ENCODE measurements around the gene ZNF555.

ZNF555 gene

DNA sequence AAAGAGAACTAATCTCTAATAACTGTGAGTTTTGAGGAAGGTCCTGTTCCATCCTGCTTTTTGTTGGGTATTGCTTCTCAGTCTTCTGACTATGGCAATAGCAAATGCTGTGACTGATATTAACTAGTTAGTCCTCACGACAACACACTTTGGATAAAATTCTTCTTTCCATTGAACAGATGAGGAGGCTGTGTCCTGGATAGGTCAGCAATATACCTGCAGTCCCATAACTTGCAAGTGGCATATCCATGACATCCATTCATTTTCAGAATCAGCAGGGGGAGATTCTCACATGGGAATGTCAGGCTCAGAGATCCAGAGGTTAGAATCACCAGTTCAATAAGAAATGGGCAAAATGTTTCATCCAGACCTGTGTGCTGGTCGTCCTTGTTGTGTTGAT, 14.3 kb upstream of the ZNF555 start:
- DNase-seq (ENCODE audit: low read depth in 2 of 2): no peak
- no peak overlapping the region for H3K4me3 ChIP-seq (replicated peaks in 1 of 2; ENCODE audit: low read depth in 2 of 2, low read length in 2 of 2)
- TF ChIP-seq, protein P1, sequence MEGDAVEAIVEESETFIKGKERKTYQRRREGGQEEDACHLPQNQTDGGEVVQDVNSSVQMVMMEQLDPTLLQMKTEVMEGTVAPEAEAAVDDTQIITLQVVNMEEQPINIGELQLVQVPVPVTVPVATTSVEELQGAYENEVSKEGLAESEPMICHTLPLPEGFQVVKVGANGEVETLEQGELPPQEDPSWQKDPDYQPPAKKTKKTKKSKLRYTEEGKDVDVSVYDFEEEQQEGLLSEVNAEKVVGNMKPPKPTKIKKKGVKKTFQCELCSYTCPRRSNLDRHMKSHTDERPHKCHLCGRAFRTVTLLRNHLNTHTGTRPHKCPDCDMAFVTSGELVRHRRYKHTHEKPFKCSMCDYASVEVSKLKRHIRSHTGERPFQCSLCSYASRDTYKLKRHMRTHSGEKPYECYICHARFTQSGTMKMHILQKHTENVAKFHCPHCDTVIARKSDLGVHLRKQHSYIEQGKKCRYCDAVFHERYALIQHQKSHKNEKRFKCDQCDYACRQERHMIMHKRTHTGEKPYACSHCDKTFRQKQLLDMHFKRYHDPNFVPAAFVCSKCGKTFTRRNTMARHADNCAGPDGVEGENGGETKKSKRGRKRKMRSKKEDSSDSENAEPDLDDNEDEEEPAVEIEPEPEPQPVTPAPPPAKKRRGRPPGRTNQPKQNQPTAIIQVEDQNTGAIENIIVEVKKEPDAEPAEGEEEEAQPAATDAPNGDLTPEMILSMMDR (IDR thresholded peaks at IDR 0.05; ENCODE audit: low read depth, low read length): no peak

DNA sequence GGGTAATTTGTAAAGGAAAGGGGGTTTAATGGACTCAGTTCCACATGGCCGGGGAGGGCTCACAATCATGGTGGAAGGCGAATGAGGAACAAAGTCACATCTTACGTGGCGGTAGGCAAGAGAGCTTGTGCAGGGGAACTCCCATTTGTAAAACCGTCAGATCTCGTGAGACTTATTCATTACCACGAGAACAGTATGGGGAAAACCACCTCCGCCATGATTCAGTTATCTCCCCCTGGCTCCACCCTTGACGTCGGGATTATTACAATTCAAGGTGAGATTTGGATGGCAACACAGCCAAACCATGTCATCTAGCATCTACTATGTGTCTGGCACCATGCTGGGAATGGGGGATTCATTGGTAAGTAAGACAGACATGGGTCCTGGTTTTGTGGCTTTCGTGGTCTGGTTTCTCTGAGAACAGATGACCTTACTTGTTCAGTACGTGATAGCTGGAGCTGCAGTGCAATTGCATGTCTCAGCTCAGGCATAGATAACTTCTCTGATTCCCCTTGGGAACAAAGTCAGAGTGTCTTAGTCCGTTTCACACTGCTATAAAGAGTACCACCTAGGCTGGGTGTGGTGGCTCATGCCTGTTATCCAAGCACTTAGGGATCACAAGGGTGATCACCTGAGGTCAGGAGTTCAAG, 13.3 kb upstream of the ZNF555 start:
- DNase-seq (ENCODE audit: low read depth in 2 of 2): no peak

DNA sequence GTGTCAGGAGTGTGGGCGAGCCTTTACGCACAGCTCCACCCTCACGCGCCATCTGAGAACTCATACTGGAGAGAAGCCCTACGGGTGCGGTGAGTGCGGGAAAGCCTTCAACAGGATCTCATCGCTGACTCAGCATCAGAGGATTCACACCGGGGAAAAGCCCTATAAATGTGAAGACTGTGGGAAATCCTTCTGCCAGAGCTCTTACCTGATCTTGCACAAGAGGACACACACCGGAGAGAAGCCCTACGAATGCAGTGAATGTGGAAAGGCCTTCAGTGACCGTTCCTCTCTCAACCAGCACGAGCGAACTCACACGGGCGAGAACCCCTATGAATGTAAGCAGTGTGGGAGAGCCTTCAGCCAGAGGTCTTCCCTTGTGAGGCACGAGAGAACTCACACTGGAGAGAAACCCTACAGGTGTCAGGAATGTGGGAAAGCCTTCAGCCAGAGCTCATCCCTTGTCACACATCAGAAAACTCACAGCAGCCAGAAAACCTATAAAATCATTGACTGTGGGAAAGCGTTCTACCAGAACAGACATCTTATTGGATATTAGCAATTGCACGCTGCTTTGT, 6.9 kb upstream of the ZNF555 start:
- DNase-seq (ENCODE audit: low read depth in 2 of 2): peak in 1 of 2 donors; percentile 11
- H3K4me3 ChIP-seq (replicated peaks in 1 of 2; ENCODE audit: low read depth in 2 of 2, low read length in 2 of 2): no peak overlapping the region
- TF ChIP-seq, protein P1 (IDR thresholded peaks at IDR 0.05; ENCODE audit: low read depth, low read length): no peak

More for the DNA sequence above, 13.3 kb upstream of the ZNF555 start:
- no peak overlapping the region for H3K4me3 ChIP-seq (replicated peaks in 1 of 2; ENCODE audit: low read depth in 2 of 2, low read length in 2 of 2)
- TF ChIP-seq, protein P1 (IDR thresholded peaks at IDR 0.05; ENCODE audit: low read depth, low read length): no peak

DNA sequence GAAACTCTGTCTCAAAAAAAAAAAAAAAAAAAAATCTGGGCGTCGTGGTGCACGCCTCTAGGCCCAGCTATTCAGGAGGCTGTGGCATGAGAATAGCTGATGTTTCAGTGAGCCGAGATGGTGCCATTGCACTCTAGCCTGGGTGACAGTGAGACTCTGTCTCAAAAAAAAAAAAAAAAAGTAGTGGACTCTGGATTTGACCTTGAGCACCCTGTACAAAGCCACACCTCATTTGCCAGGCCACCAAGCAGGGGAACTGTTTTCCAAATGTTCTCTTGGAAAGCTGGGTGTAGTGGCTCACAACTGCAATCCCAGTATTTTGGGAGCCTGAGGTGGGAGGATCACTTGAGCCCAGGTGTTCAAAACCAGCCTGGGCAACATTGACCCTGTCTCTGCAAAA, 3.8 kb upstream of the ZNF555 start:
- TF ChIP-seq, protein P1 (IDR thresholded peaks at IDR 0.05; ENCODE audit: low read depth, low read length): no peak
- no peak for DNase-seq (ENCODE audit: low read depth in 2 of 2)
- H3K4me3 ChIP-seq (replicated peaks in 1 of 2; ENCODE audit: low read depth in 2 of 2, low read length in 2 of 2): no peak overlapping the region

DNA sequence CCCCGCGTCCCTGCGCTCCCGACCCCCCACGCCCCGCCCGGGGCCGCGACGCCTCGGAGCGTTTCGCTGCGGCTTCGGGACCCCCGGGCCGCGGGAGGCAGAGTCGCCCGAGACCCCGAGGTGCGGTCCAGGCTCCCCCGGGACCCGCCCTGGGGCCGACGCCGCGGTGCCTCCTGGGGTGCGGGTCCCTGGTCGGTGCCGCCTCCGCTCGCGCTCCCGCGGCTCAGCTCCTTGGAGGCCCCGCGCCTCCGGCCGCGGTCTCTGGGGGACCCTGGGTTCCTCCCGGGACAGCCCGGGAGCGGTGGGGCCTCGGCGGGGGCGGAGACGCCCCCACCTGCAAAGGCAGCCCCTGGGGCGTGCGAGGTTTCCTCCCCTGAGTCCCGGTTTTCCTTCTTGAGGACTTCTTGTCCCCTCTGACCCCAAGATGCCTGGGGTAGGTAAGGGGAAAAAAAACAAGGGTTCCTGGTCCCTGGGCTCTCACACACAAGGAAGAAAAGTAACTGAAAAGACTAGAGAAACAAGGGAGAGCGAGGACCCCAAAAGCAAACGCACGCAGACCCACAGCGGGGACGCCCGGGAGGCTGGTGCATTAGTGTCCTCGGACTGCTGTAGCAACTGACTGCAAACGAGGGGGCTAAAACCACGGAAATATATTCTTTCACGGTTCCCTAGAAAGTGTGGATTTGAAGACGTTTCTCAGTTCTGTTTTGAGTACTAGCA, 740 bp downstream of the ZNF555 start:
- TF ChIP-seq, protein P1 (IDR thresholded peaks at IDR 0.05; ENCODE audit: low read depth, low read length): no peak
- peak overlapping the region; percentile 85 to 91 for H3K4me3 ChIP-seq (replicated peaks in 1 of 2; ENCODE audit: low read depth in 2 of 2, low read length in 2 of 2)
- DNase-seq (ENCODE audit: low read depth in 2 of 2): no peak

DNA sequence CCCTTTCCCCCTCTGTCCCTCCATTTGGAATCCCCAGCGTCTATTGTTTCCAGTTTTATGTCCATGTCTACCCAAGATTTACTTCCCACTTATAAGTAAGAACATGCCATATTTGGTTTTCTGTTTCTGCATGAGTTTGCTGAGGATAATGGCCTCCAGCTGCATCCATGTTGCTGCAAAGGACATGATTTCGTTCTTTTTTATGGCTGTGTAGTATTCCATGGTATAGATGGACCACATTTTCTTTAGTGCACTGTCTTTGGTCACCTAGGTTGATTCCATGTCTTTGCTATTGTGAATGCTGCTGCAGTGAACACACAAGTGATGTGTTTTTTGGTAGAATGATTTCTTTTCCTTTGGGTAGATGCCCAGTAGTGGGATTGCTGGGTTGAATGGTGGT, 3.8 kb downstream of the ZNF555 start:
- DNase-seq (ENCODE audit: low read depth in 2 of 2): no peak
- TF ChIP-seq, protein P1 (IDR thresholded peaks at IDR 0.05; ENCODE audit: low read depth, low read length): no peak
- H3K4me3 ChIP-seq (replicated peaks in 1 of 2; ENCODE audit: low read depth in 2 of 2, low read length in 2 of 2): no peak overlapping the region
